ENCODE data around the gene MAP3K7CL.

Gene MAP3K7CL

DNA sequence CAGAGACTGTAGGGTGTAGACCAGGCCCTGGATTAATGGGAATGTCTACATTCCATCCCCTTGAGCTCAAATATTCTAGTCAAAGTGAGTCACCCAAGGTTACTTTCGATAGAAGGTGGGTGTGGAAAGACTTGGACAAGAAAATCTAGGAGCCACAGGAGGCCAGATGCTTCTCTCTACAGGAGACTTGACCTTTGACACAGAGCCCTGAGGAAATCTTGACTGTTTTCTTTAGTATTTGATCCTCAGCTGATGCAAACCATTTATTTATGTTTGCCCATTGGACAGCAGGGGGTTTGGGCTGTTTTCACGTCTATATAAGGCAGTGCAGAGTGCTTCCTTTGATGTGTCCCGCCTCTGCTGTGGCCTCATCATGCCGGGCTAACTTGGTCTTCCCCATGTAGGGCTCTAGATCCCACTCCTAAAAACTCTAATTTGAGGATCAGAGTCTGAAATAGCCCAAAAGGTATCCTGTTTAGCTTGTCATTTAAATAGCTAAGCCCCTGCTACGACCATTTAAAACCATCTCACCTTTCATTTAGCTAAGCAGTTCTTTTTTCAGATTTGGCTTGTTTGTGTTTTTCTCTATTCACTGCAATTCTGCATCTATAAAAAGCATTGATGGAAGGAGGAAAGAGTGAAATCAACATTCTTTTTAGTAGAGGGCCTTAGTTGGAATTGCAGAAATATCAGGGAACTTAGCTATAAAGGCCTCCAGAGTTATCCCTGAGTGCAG lies 15.5 kb upstream of the MAP3K7CL start:
- DNase-seq (ENCODE audit: low read depth, low spot score) = peak; percentile 98
- in situ Hi-C loops (cut with HindIII; ENCODE audit: low sequenced_read_pairs) = no loop called here
- TF ChIP-seq CTCF (IDR thresholded peaks at IDR 0.05; ENCODE audit: low read depth, low read length) = no peak
- no peak overlapping the region for H3K4me3 ChIP-seq (ENCODE audit: low read depth, low read length)

DNA sequence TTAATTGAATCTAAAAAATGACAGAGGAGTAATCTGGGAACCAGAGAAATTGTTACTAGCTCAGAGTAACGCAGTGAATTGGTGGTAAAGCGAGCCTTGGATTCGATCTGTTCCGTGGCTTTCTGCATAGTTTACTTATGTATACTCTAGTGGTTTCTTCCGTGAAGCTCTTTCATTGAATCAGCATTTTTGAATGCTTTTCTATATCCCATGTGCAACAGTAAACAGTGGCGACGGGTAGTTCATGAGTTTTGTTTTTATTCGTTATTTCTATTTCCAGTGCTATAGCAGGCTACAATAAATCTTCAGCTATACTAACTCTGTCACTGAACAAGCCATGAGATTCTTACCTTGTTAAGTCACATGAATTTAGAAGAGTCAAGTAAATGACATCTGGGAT lies 14.5 kb upstream of the MAP3K7CL start:
- in situ Hi-C loops (cut with HindIII; ENCODE audit: low sequenced_read_pairs) = no loop called here
- DNase-seq (ENCODE audit: low read depth, low spot score) = no peak

GRCh38 chr21:29117372-29117955 lies 13.0 kb upstream of the MAP3K7CL start:
- H3K4me3 ChIP-seq (ENCODE audit: low read depth, low read length) = no peak overlapping the region
- in situ Hi-C loops (cut with HindIII; ENCODE audit: low sequenced_read_pairs) = no loop called here
- no peak for DNase-seq (ENCODE audit: low read depth, low spot score)
- TF ChIP-seq CTCF (IDR thresholded peaks at IDR 0.05; ENCODE audit: low read depth, low read length) = no peak

More for the DNA sequence above, 14.5 kb upstream of the MAP3K7CL start:
- TF ChIP-seq CTCF (IDR thresholded peaks at IDR 0.05; ENCODE audit: low read depth, low read length) = no peak
- H3K4me3 ChIP-seq (ENCODE audit: low read depth, low read length) = no peak overlapping the region

DNA sequence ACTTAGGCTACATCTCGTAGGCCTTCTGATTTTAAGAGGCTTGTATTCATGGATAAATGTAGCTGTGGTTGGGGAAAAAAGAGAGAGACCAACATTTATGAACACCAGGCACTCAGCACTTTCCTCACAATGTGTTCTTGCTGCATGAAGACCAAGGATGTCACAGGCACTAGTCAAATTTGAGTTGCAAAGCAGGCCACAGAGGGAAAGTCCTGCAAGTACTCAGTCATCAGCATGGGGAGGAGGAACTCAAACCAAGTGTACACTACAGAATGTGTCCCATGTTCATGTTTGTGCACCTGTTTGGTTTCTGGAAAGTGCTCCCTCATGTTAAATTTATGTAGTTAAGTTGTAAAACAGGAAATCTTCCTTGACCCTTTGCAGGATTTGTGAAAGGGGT lies 8.7 kb upstream of the MAP3K7CL start:
- no peak for DNase-seq (ENCODE audit: low read depth, low spot score)
- no peak overlapping the region for H3K4me3 ChIP-seq (ENCODE audit: low read depth, low read length)
- TF ChIP-seq CTCF (IDR thresholded peaks at IDR 0.05; ENCODE audit: low read depth, low read length) = no peak
- in situ Hi-C loops (cut with HindIII; ENCODE audit: low sequenced_read_pairs) = no loop called here

DNA sequence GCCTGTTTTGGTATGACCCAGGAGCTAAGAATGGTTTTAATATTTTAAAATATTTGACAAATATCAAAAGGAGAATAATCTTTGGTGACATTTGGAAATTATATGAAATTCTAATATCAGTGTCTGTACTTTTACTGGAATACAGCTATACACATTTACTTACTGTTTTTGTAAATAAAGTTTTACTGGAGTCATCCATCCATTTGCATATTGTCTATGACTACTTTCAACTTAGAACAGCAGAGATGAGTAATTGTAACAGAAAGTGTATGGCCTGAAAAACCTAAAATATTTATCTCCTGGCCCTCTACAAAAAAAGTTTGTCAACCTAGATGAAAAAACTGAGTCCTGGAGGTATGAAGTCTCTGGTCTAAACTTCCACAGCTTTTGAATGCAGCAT lies 5.8 kb upstream of the MAP3K7CL start:
- H3K4me3 ChIP-seq (ENCODE audit: low read depth, low read length) = no peak overlapping the region
- TF ChIP-seq CTCF (IDR thresholded peaks at IDR 0.05; ENCODE audit: low read depth, low read length) = no peak
- DNase-seq (ENCODE audit: low read depth, low spot score) = no peak
- in situ Hi-C loops (cut with HindIII; ENCODE audit: low sequenced_read_pairs) = no loop called here

DNA sequence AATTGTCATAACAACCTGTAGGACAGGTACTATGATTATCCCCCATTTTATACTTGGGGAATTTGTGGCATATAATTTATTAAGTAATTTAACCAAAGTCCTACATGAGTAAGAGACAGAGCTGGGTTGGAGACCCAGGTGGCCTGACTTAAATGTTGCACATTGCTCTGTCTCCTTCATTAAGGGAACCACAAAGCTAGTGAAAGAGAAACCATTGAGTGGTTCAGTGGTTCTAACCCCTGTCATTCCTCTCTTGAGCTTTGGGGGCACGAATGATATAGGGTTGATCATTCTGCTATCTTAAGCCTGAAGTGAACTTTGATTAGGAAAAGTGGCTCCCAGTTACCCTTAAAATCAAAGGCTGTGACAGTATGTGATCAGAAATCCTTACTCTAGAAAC lies 5.3 kb upstream of the MAP3K7CL start:
- H3K4me3 ChIP-seq (ENCODE audit: low read depth, low read length) = no peak overlapping the region
- no peak for TF ChIP-seq CTCF (IDR thresholded peaks at IDR 0.05; ENCODE audit: low read depth, low read length)
- no peak for DNase-seq (ENCODE audit: low read depth, low spot score)
- in situ Hi-C loops (cut with HindIII; ENCODE audit: low sequenced_read_pairs) = no loop called here
